Astrocyte of the spinal cord (primary cell): ENCODE measurements around the gene SLC37A4.

Source experiments
- DNase-seq: peaks from one replicate; pipeline ENCODE4 v3.0.0; 2011; ENCODE audit warnings: low read depth, low spot score
- H3K4me3 ChIP-seq: 2 replicates; pipeline ENCODE4 v1.5.1; 2011; ENCODE audit warnings: low read depth, mild to moderate bottlenecking, low read length, moderate library complexity
- CTCF ChIP-seq: IDR thresholded peaks from 2 replicates; pipeline ENCODE4 v1.5.1; 2012; ENCODE audit warnings: low read depth, mild to moderate bottlenecking, low read length, inconsistent platforms
- in situ Hi-C: cut with HindIII; loops from 2 replicates; pipeline ENCODE4 v1.10.0; 2017; ENCODE audit warnings: low sequenced_read_pairs

Gene SLC37A4

GRCh38 chr11:119025541-119025940 is 5.1 kb downstream of the SLC37A4 start:
- no peak for DNase-seq
- no peak for TF ChIP-seq CTCF
- H3K4me3 ChIP-seq = no peak overlapping the region
- in situ Hi-C loops = no loop called here

GRCh38 chr11:119025099-119025473 is 5.6 kb downstream of the SLC37A4 start:
- no peak for TF ChIP-seq CTCF
- no peak overlapping the region for H3K4me3 ChIP-seq
- no peak for DNase-seq
- in situ Hi-C loops = no loop called here

- in situ Hi-C loops = no loop called here
- DNase-seq = no peak
- H3K4me3 ChIP-seq = no peak overlapping the region
- no peak for TF ChIP-seq CTCF
Observed at GRCh38 chr11:119024430-119025098, 6.1 kb downstream of the SLC37A4 start.

- no peak overlapping the region for H3K4me3 ChIP-seq
- in situ Hi-C loops = no loop called here
- no peak for DNase-seq
- TF ChIP-seq CTCF = no peak
Observed at GRCh38 chr11:119023741-119024140, 6.9 kb downstream of the SLC37A4 start.

GRCh38 chr11:119021631-119022030 is 9.0 kb downstream of the SLC37A4 start:
- no peak for TF ChIP-seq CTCF
- in situ Hi-C loops = no loop called here
- no peak for DNase-seq
- H3K4me3 ChIP-seq = no peak overlapping the region

- in situ Hi-C loops = no loop called here
- DNase-seq = no peak
- peak overlapping the region; percentile 90 for H3K4me3 ChIP-seq
- no peak for TF ChIP-seq CTCF
Observed at GRCh38 chr11:119019996-119020395, 10.7 kb downstream of the SLC37A4 start.
